Astrocyte of the hippocampus (primary cell): Measurements from ENCODE around the gene CLSTN1.

Experiments used
- DNase-seq: peaks from one replicate; pipeline ENCODE4 v3.0.0; 2011; ENCODE audit warnings: low read depth, low spot score

Gene CLSTN1

GRCh38 chr1:9687120-9687873, 136.5 kb downstream of the CLSTN1 start:
- DNase-seq: peak; percentile 90

- DNase-seq: no peak
Measured at GRCh38 chr1:9684801-9685200, 139.0 kb downstream of the CLSTN1 start.

- DNase-seq: no peak
Measured at GRCh38 chr1:9680828-9681227, 142.9 kb downstream of the CLSTN1 start.

GRCh38 chr1:9680091-9680490, 143.7 kb downstream of the CLSTN1 start:
- no peak for DNase-seq
